Neural cell (in vitro differentiated cells): ENCODE results near the gene RBBP6. TPM values are rescaled to one million over a fixed set of nuclear protein-coding genes. Genes with fewer than 3 reads are reported as not detected.

Experiments
- H2AFZ ChIP-seq: fragments of 200-600, 300-800 bp; sonication (generic), shearing (Covaris generic); 2 replicates; pipeline ENCODE4 v1.6.0; 2014; ENCODE audit warnings: low read depth, mild to moderate bottlenecking, antibody characterized with exemption, low read length, moderate library complexity
- H3F3A ChIP-seq: fragments of 200-600 bp; shearing (Covaris generic); 2 replicates; pipeline ENCODE4 v1.6.1; 2016; ENCODE audit warnings: mild to moderate bottlenecking, moderate library complexity, mixed read lengths, antibody characterized with exemption, low read length; ENCODE audit not compliant: insufficient read depth, poor library complexity, severe bottlenecking
- H3K27ac ChIP-seq: fragments of 200-600, 300-800 bp; sonication (generic), shearing (Covaris generic); 2 replicates; pipeline ENCODE4 v1.5.1; 2014; ENCODE audit warnings: mild to moderate bottlenecking, low read length, moderate library complexity
- H3K27me3 ChIP-seq: fragments of 300-800, 200-600 bp; sonication (generic), shearing (Covaris generic); 2 replicates; pipeline ENCODE4 v1.6.0; 2014; ENCODE audit warnings: mild to moderate bottlenecking, low read depth, low read length, moderate library complexity; ENCODE audit not compliant: insufficient read depth
- H3K36me3 ChIP-seq: fragments of 300-800, 200-600 bp; sonication (generic), shearing (Covaris generic); 2 replicates; pipeline ENCODE4 v1.5.1; 2014; ENCODE audit warnings: mild to moderate bottlenecking, antibody characterized with exemption, low read length, moderate library complexity; ENCODE audit not compliant: insufficient read depth
- H3K4me2 ChIP-seq: fragments of 300-800, 200-600 bp; sonication (generic), shearing (Covaris generic); 2 replicates; pipeline ENCODE4 v1.6.0; 2014; ENCODE audit warnings: mild to moderate bottlenecking, low read length
- H3K4me3 ChIP-seq: fragments of 300-800, 200-600 bp; sonication (generic), shearing (Covaris generic); 2 replicates; pipeline ENCODE4 v1.5.1; 2014; ENCODE audit warnings: mild to moderate bottlenecking, low read length, moderate library complexity
- H3K79me2 ChIP-seq: fragments of 200-600 bp; shearing (Covaris generic); replicated peaks from 2 replicates; pipeline ENCODE4 v1.6.0; 2014; ENCODE audit warnings: mild to moderate bottlenecking, low read length, moderate library complexity; ENCODE audit not compliant: insufficient read depth
- H3K9ac ChIP-seq: fragments of 300-800, 200-600 bp; sonication (generic), shearing (Covaris generic); 2 replicates; pipeline ENCODE4 v1.6.1; 2016; ENCODE audit warnings: mild to moderate bottlenecking, low read length, mixed read lengths
- H3K9me2 ChIP-seq: fragments of 200-600 bp; shearing (Covaris generic); 2 replicates; pipeline ENCODE4 v1.6.1; 2016; ENCODE audit warnings: mild to moderate bottlenecking, low read length, mixed read lengths; ENCODE audit not compliant: insufficient read depth
- H3K9me3 ChIP-seq: fragments of 200-600, 300-800 bp; sonication (generic), shearing (Covaris generic); 2 replicates; pipeline ENCODE4 v1.6.1; 2016; ENCODE audit warnings: mild to moderate bottlenecking, mixed run types, low read length, moderate library complexity, mixed read lengths
- H4K20me1 ChIP-seq: fragments of 200-600 bp; shearing (Covaris generic); 2 replicates; pipeline ENCODE4 v1.6.1; 2016; ENCODE audit warnings: mild to moderate bottlenecking, mixed run types; ENCODE audit not compliant: insufficient read depth
- CTCF ChIP-seq: fragments of 450-650 bp; IDR thresholded peaks from 2 replicates; pipeline ENCODE4 v1.5.1; 2014; ENCODE audit warnings: antibody characterized with exemption, mild to moderate bottlenecking, moderate library complexity; ENCODE audit not compliant: poor library complexity, severe bottlenecking
- EP300 ChIP-seq: fragments of 450-650 bp; conservative IDR thresholded peaks from 2 replicates; pipeline ENCODE4 v1.6.1; 2014; ENCODE audit warnings: antibody characterized with exemption, mild to moderate bottlenecking, moderate library complexity; ENCODE audit not compliant: poor library complexity, severe bottlenecking
- EZH2 ChIP-seq: fragments of 200-600, 300-800 bp; shearing (Covaris generic), sonication (generic); IDR thresholded peaks from 2 replicates; pipeline ENCODE4 v1.6.1; 2014; ENCODE audit warnings: antibody characterized with exemption, low read length, borderline replicate concordance, mild to moderate bottlenecking; ENCODE audit not compliant: insufficient read depth, poor library complexity, severe bottlenecking
- MXI1 ChIP-seq: fragments of 450-650 bp; conservative IDR thresholded peaks from 2 replicates; pipeline ENCODE4 v1.6.1; 2014; ENCODE audit warnings: antibody characterized with exemption, mild to moderate bottlenecking; ENCODE audit not compliant: poor library complexity, severe bottlenecking
- POLR2AphosphoS5 ChIP-seq: IDR thresholded peaks from 2 replicates; pipeline ENCODE4 v1.6.1; 2012
- RAD21 ChIP-seq: fragments of 450-650 bp; conservative IDR thresholded peaks from 2 replicates; pipeline ENCODE4 v1.6.1; 2014; ENCODE audit warnings: antibody characterized with exemption, mild to moderate bottlenecking, moderate library complexity
- REST ChIP-seq: IDR thresholded peaks from 2 replicates; pipeline ENCODE4 v1.6.1; 2012; ENCODE audit warnings: borderline replicate concordance
- SMC3 ChIP-seq: fragments of 450-650 bp; conservative IDR thresholded peaks from 2 replicates; pipeline ENCODE4 v1.6.1; 2014; ENCODE audit warnings: antibody characterized with exemption, mild to moderate bottlenecking, moderate library complexity; ENCODE audit not compliant: poor library complexity
- TAF1 ChIP-seq: IDR thresholded peaks from 2 replicates; pipeline ENCODE4 v1.6.1; 2012; ENCODE audit warnings: low read depth
- polyA plus RNA-seq: library from polyadenylated mRNA; depleted of rRNA; stranded (reverse); fragments of >200 nt; gene quantifications from 2 replicates; pipeline ENCODE4 v1.2.3, GENCODE V29; 2014

The RBBP6 gene
- polyA plus RNA-seq, 1 donor from 2014 or later: 75.5 TPM

DNA sequence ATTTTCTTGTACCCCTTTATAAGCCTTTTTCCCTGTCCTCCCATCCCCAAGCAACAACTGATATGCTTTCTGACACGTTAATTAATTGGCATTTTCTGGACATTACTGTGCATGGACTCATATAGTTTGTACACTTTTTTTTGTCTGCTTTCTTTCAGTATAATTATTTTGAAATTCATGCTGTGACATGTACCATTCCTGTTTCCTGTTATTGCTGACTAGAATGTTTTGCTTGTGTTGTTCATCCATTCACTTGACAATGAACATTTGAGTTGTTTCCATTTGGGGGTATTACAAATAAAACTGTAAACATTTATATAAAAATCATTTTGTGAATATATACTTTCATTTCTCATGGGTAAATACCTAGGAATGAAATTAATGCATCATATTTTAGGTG is 50.6 kb downstream of the RBBP6 start:
- no peak overlapping the region for H3K9ac ChIP-seq
- no peaks in the 10 kb centered on the region for H4K20me1 ChIP-seq
- H3F3A ChIP-seq: no peaks in the 10 kb centered on the region
- TF ChIP-seq EP300 (no peak), MXI1 (no peak), EZH2 (no peak), POLR2AphosphoS5 (no peak), SMC3 (no peak), REST (no peak), TAF1 (no peak), RAD21 (no peak), CTCF (no peak)
- no peak overlapping the region for H3K27ac ChIP-seq
- no peak overlapping the region for H3K4me2 ChIP-seq
- H2AFZ ChIP-seq: no peak overlapping the region
- H3K4me3 ChIP-seq: no peak overlapping the region
- no peaks in the 10 kb centered on the region for H3K9me2 ChIP-seq
- H3K79me2 ChIP-seq: no peaks in the 10 kb centered on the region
- no peaks in the 10 kb centered on the region for H3K36me3 ChIP-seq
- no peaks in the 10 kb centered on the region for H3K27me3 ChIP-seq
- H3K9me3 ChIP-seq: no peaks in the 10 kb centered on the region

- no peaks in the 10 kb centered on the region for H3F3A ChIP-seq
- H3K27ac ChIP-seq: no peak overlapping the region
- no peak overlapping the region for H3K9ac ChIP-seq
- no peaks in the 10 kb centered on the region for H4K20me1 ChIP-seq
- H3K9me3 ChIP-seq: no peaks in the 10 kb centered on the region
- no peak overlapping the region for H3K4me3 ChIP-seq
- H3K27me3 ChIP-seq: no peaks in the 10 kb centered on the region
- TF ChIP-seq SMC3 (no peak), TAF1 (no peak), REST (no peak), EP300 (no peak), POLR2AphosphoS5 (no peak), RAD21 (no peak), CTCF (no peak), MXI1 (no peak), EZH2 (no peak)
- H3K9me2 ChIP-seq: no peaks in the 10 kb centered on the region
- no peaks in the 10 kb centered on the region for H3K79me2 ChIP-seq
- no peaks in the 10 kb centered on the region for H3K36me3 ChIP-seq
- no peak overlapping the region for H2AFZ ChIP-seq
- no peak overlapping the region for H3K4me2 ChIP-seq
Observed at GRCh38 chr16:24598777-24599437, 59.5 kb downstream of the RBBP6 start.
